ENCODE results near the gene AIG1.
"Not testable (repeated sequence)": the region's sequence is repeated elsewhere in the genome, so short reads cannot be mapped to it uniquely, and the experiment has no call there.

Gene AIG1

DNA sequence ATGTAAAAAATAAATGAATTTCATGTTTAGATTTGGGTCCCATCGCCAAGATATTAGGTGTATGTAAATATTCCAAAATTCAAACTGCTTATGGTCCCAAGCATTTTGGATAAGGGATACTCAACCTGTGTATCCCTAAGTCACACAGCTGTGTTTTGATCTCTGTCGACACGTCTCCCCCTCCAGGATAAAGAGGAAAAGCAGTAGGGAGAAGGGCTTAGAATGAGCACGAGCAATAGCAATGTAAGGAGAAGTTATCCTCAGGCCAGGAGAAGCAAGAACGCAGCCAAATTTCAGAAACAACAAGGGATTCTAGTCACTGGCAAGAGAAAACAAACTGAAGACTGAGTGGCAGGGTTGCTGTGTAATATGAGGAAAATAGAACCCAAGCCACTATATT is 181.2 kb downstream of the AIG1 start:
- no peak for DNase-seq

DNA sequence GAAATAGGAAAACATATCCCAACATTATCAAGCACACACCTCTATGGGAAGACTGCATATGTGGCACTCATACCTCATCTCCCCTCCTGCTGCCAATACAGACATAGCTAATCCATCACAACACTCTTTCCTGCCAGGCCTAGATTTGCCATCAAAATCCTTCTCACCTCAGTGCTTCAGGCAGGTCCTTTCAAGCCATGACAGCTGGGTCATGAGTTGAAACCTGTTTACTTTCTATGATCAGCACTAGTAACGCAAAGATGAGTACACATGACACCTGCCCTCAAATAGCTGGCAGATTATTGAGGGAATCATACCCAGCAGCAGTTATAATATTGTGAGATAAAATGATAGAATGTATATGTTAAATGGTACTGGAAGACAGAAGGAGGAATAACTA is 183.1 kb downstream of the AIG1 start:
- no peak for DNase-seq

DNA sequence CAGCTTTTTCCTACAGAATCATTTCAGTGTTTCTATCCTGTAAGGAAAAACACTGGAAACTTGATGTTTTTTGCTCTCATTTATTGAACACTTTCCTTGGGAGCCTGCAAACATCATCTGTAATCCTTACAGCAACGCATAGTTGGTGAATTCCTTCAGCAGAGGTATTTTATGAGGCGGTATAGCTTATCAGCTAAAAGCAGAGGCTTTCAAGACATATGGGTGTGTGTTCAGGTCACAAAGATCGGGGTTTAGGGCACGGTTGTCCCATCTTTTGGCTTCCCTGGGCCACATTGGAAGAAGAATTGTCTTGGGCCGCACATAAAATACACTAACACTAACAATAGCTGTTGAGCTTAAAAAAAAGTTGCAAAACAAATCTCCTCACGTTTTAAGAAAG is 185.0 kb downstream of the AIG1 start:
- no peak for DNase-seq

DNA sequence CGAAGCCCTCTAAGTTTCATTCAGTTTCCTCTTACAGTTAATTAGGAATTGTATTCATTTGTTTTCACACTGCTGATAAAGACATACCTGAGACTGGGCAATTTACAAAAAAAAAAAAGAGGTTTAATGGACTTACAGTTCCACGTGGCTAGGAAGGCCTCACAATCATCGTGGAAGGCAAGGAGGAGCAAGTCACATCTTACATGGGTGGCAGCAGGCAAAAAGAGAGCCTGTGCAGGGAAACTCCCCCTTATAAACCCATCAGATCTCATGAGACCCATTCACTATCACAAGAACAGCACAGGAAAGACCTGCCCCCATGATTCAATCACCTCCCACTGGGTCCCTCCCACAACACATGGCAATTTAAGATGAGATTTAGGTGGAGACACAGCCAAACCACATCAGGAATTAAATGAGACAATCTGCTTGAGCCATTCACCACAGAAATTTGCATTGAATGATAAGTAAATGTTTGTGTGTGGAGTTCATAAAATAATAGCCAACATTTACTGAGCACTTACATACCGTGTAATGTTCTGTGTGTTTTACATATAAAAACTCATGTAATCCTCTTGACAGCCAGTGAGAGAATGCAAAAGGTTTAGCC is 185.6 kb downstream of the AIG1 start:
- DNase-seq, result not testable (repeated sequence)

DNA sequence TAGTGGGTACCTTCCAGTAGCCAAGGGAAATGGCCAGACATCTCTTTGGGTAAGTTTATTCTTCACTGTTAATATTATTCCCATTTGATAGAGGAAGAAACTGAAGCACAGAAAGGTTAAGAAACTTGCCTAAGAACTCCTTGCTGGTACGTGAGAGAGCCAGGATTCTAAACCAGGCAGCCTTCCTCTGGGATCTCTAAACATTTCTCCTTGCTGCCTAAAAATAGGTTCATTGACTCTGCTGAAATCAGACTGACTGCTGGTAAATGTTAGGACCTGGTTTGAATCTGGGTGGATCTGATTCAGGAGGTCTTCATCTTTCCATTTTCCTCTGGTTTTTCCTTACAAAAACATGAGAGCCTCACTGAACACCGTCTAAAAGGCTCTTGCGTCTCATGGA is 186.9 kb downstream of the AIG1 start:
- no peak for DNase-seq

DNA sequence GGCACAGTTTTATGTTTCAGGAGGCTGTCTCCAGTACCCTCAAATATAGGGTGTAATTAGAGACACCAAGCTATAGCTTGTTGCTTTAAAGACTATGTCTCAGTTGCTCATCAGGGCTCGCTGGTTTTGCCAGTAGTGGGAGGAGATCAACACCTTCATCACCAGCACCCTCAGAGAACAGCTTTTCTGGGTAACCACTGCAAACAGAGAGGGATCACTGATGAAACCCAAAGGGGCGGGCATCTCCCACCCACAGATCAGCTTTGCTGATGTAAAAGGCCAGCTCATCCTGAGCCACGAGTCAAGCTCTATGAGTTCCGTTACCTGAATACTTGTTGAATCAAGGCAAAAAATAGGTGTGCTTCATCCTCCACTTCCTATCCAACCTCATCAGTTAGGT is 187.7 kb downstream of the AIG1 start:
- no peak for DNase-seq

DNA sequence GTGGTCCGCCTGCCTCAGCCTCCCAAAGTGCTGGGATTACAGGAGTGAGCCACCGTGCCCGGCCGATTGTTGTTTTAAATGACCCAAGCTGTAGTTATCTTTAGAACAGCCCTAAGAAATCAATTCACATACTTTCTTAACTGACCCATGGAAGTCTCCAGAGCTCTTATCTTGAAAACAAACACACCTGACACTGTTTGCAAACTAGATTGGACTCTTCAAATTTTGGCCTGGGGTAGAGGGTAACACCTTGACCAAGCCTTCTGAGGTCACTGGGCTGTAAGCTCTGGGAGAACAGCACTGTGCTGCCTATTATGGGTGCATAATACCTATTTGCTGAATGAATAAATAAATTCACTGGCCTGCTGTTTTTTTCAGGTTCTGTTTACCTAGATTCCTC is 190.6 kb downstream of the AIG1 start:
- DNase-seq, result no peak

DNA sequence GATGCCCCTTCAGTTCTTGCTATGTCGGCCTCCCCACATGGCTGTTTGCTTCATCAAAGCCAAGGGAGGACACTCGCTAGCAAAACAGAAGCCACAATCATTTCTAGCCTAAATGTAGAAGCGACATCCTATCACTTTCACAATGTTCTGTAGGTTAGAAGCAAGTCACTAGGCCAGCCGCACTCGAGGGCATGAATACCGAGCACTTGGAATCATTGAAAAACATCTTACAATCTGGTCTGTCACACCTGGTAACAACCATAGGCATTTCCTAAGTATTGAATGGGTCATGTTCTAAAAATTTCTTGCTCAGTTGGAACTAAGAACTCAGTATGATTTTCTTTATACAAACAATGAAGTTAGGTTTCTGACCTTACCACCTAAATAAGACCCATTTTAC is 192.3 kb downstream of the AIG1 start:
- no peak for DNase-seq

DNA sequence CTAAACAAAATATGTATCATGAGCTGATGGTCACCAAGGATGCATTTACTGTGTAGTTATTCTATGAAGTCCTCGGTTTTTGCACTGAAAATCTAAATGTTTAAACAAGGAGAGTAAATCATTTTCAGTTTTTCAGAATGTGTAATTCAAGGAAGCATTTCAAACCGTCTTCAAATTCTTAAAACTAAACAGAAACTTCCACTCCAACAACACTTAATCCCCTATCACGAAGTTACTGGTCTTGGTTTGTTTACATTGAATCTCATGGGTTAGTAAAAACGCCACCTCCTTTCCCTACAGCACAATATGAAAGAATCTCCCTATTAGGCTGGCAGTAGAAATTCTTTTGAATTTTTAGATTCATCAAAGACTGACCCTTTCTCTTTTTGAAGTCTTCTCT is 192.9 kb downstream of the AIG1 start:
- no peak for DNase-seq

DNA sequence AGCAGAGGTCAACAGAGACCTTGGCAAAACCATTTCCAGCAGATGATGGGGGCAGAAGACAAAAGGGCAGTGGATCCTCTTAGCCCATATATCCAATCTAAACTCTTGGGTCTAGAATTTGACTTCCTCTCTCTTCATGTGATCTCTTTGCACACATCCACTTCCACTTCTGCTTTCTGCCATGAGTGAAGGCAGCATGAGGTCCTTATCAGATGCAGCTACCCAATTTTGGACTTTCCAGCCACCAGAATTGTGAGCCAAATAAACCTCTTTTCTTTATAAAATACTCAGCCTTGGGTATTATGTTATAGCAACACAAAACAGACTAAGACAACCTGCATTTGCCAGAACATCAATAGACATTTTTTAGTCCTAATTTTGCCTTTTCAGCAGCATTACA is 198.3 kb downstream of the AIG1 start:
- DNase-seq, result no peak

DNA sequence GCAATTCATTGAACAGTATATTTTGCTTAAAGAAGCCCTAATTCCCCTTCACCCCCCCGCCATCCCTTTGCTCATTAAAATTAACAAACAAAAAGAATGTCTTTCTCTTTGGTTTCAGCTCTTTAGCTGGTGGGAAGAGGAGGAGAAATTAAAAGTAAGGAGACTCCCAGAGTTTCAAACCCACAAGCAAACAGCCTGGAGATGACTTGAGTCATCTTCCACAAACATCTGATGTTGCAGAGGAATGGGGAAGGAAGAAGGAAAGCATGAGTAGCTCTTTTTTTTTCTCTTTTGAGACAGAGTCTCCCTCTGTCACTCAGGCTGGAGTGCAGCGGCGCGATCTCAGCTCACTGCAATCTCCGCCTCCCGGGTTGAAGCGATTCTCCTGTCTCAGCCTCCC is 200.2 kb downstream of the AIG1 start:
- no peak for DNase-seq

DNA sequence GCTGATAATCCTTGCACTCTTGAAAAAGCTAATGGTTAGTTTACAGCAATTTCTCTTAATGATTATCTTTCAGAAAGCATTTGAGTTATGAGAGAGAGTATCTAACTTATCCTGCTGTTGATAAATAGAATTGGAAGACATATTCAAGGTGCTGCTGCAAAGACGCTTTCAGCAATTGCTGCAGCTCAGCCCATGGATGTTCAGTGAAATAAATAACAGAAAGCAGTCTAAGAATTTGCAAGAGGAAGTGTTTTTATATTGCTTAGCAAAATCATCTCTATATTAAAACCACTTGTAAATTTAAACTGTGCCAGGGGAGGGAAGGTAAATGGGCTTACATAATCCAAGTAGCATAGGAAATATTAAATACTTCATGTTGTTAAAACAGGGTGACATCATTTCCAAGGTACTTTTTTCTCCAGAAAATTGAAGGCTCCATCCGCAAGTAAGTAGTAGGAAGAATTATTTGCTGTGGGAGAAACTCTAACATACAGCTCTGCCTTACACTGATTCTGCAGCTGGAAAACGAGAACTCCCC is 201.3 kb downstream of the AIG1 start:
- DNase-seq, result no peak

DNA sequence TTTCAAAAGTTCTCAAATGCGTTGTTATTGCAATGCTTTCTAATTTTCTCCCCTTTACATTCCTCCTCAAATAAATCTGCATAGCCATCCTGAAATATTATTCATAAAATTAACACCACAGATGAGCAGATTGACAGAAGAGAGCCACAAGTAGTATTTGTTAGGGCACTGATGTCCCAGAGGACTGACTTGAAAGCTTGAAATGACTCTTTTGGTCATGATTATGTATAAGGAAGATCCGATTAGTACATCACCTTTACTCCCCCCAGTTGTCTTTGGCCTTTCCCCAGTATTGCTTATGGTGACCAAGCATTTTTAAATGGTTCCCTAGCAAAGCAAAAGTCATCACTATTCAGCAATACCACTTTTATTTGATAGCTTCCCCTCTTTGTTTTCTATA is 202.2 kb downstream of the AIG1 start:
- DNase-seq, result no peak

DNA sequence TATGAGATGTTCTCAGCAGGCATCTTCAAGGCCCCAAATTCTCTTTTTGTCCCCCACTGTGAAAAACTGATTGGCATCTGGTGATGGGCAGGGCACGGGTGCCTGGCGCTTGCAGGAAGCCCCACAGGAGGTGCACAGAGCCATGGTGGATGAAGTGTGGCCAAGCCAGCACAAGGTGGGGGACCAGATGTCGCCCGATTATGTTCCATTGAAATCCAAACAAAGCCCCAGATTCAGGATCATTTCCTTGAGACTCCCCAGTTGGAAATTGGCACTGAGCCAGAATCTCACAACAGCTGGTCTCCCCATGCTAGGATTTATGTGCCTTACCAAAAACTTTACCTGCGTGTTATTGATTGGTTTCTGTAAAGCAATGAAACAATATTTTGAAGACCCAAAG is 203.7 kb downstream of the AIG1 start:
- DNase-seq, result no peak

DNA sequence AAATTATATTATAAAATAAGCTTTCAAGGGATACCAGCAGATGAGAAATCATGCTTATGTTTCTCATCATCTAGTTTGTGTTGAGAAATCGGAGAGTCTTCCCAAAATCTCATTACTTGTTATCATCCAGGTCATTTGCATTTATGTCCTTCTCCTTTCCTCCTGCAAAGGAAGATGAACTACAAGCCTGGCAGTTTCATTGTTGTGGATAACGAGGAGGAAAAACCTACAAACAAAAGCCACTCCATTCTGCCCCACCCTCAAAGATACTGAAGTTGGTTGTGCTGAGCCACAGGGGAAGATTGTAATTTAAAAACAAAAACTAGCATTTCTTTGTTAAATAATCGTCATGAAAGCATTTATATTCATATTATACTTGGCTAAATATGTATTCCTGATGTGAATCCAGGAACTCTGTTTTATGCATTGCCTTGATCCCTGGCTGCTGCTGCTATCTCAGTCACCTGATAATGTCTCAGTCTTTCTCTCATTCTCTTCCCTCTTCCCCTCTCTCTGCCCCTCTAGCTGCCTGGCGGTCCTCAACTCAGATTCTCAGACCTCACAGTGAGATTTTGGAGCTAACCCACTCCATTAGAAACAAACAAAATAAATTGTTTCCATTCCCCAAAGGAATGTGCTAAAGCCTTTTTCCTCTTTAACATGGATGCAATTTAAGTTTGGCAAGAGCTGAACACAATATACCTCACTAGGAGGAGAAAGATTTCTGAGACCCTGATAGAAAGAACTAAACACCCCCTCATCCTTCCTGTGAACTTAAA is 204.5 kb downstream of the AIG1 start:
- DNase-seq, result no peak

DNA sequence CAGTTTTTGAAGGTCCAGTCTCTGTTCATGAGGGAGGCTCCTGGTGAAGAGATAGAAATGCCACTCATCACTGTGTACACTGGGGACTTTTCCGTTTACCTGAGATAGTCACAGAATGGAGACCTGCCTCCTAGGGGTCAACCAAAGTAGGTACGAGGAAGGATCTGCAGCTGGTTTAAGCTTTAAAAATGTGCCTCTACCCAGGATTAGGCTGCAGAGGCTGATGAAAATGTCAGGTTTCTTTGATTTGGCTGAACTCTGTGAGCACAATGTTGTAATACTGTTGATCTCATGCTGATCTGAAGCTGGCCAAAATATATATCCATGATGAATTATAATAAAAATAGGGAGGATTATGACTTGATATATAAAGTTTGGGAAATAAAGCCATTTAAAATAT is 207.1 kb downstream of the AIG1 start:
- DNase-seq, result no peak

DNA sequence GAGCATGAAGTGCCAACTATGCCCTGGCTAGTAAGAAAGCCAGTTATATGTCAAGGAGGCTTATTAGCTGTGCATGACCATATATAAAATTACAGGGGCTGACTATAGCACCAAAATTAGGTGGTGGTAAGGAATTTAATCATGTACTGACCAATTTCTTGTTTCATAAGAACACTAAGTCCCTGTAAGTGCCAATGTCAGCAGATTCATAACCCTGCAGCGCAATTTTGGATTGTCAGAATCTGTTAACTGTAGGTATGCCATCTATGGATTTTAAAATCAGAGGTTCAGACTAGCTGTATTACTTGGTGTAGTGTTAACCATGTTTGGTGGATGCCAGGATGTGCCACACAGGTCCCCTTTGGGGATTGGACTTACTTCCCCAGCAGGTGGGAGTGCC is 207.8 kb downstream of the AIG1 start:
- no peak for DNase-seq

DNA sequence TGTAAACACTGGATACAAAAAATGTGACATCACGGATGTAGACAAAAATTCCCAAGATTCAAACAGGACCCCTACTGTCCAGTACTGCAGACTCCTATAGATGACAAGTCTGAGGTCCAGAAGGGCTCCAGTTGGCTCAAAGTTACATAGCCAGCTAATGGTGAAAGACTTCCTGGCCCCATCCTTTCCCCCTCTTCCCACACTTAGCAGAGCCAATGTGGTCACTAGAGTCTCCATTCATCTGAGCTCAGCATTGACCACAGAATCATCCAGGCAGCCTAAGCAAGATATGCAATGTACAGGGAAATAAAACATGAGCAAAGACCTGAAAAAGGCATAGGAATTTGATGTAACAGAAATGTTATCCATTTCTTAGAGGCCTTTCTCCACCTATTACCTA is 209.3 kb downstream of the AIG1 start:
- no peak for DNase-seq

DNA sequence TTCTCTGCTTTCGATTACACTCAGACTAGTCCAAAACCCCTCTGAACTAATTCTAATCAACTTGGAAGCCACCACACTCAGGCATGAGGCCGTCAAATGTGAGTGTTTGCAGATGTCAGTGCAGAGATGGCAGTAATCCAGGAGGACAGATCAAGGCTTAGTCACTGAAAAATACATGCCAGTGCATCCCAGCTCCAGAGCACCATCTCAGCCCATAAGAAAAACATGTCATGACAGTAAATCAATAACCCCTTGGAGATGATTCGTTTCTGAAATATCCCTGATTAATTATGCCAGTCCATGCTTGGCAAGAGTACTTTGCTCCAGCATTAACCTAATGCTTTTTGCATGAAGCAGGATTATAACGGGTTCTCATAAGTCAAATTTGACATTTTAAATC is 210.3 kb downstream of the AIG1 start:
- DNase-seq, result no peak

DNA sequence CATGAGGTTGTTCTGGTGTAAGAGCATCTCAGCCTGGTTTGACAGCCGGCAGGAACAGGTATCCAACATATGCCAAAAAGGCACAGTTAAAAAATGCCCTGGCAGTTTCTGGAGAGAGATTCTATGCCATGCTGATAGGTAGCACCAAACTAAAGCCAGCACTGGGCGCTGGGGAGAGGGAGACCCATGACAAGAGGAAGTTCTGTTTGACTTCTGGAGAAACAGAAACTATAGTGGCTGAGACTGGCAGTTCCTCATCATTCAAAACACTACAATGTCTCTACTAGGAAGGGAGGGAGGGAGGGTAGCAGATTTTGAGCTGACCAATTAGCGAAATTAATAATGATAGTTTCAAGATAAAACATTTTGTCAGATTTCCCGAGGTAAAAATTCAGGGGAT is 215.7 kb downstream of the AIG1 start:
- peak; percentile 29 for DNase-seq

DNA sequence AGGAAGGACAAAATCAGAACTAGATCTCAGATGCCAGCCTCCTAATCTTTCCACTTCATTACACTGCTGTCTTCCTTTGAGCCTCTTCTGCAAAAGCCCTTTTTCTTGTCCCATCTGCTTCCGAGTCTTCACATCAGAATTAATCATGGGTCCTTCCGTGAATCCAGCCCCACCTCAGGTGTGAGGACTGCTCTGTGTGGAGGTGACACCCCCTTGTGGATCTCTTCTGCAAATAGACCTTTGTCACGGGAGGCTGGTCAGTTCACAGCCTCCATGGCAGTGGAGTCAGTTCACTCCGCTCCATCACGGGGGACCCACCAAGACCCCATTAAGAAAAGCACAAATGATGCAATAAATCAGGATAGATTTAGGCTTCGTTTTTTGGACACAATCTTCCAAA is 218.7 kb downstream of the AIG1 start:
- peak; percentile 2 for DNase-seq

DNA sequence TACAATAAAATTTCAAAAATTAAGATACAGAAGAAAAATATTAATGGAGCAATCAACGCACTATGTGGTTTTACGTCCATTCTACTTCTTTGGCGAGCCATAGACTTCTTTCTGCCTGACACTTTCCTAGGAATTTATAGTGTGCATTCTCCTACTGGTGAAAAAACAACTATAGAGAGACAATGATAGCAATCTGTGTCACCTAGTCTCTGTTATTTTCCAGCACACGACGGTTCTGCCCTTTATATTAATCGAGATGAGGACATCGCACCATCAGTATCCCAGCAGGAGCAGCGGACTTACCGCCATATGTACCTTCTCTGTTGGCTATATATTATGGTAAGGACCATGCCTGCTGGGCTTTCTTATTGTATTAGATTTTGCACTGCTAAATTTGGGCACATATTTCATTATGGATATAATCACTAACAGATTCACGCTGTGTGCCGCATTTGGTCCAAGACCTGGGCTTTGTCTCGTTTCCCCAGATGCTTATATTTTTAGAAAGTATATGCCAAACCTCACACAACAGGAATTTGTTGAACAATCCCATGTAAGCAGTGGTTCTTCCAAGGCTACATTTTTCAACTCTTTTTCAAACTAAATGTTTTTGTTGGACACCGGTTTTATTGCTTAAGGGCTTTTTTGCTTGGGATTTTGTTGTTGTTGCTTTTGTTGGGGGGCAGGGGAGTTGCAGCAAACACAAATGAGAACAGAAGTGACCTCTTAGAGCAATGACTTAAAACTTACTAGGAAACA is 223.4 kb downstream of the AIG1 start:
- no peak for DNase-seq

DNA sequence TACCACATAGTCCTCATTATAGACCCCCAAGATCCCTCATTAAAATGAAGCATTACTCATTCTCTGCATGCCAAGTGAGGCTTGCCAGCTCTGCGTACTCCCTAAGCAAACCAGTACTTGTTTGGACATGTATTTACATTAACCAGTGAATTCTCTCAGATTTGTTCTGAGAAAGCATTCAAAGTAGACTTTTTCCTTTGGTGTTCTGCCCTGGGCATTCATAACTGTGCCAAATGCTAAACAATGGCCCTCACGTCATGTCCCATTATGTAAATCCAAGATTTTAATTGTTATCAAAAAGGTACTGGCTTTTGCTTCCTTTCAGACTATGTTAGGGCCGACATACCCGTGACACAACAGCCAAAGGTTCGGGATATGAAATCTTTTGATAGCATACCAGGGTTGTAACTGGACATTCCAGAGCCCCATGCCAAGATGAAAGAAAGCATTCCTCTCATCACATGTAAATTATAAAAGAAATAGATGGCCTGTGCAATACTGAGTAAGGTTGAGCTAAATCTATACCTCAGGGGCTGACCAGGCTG is 225.6 kb downstream of the AIG1 start:
- DNase-seq, result no peak

DNA sequence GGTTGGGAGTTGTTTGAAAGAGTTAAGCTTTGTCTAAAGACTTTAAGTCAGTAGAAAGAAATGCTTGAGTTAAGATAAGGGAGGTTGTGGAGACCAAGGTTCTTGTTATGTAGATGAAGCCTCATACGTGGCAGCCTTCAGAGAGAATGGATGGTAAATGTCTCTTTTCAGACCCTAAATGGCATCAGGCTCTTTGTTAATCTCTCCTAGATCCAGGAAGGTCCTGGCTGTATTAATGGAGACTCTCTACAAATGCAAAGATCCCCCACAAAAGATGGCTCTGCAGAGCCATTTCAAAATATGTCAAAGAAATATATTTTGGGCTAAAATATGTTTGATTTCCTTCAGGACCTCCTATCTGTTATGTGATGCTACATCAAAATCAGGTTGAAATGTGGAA is 228.2 kb downstream of the AIG1 start:
- DNase-seq, result no peak
